ENCODE results near the gene CHEK2.
"Not testable (repeated sequence)": the region's sequence is repeated elsewhere in the genome, so short reads cannot be mapped to it uniquely, and the experiment has no call there.

The CHEK2 gene

GRCh38 chr22:28682966-28683365 is 58.7 kb downstream of the CHEK2 start:
- DNase-seq = not testable (repeated sequence)

- not testable (repeated sequence) for DNase-seq
Measured at GRCh38 chr22:28680813-28681490, 60.7 kb downstream of the CHEK2 start.

- DNase-seq = peak; percentile 84
Measured at GRCh38 chr22:28679611-28680287, 61.9 kb downstream of the CHEK2 start, which contains the start of gene TTC28. TTC28 (minus strand) TSS chr22:28679840; CDS start chr22:28679723, 117 bp downstream.

- DNase-seq = not testable (repeated sequence)
Measured at GRCh38 chr22:28678778-28679610, 62.6 kb downstream of the CHEK2 start.

- DNase-seq = not testable (repeated sequence)
Measured at GRCh38 chr22:28678170-28678569, 63.5 kb downstream of the CHEK2 start.

- peak; percentile 65 for DNase-seq
Measured at GRCh38 chr22:28674121-28674563, 67.5 kb downstream of the CHEK2 start.

DNA sequence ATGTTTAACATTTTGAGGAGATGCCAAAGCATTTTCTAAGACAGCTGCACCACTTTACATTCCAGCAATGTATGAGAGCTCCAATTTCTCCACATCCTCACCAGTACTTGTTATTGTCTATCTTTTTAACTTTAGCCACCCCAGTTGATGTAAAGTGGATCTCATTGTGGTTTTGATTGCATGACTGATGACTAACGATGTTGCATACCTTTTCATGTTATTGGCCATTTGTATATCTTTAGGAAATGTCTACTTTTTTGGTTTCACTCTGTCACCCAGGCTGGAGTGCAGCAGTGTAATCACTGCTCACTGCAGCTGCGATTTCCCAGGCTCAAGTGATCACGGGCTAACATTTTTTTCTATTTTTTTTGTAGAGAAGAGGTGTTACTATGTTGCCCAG is 70.9 kb downstream of the CHEK2 start:
- peak; percentile 17 for DNase-seq

DNA sequence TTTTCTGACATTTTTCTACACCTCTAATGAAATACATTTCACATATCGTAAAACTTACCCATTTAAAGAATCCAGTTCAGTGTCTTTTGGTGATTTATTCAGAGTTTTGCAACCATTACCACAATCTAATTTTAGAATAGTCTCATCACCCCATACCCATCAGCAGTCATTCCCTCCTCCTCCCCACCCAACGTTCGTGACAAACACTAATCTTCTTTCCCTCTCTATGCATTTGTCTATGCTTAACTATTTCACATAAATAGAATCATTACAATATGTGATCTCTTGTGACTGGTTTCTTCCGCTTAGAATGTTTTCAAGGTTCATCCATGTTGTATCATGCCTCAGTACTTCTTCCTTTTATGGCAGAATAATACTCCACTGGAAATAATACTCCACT is 71.5 kb downstream of the CHEK2 start:
- peak; percentile 61 for DNase-seq

DNA sequence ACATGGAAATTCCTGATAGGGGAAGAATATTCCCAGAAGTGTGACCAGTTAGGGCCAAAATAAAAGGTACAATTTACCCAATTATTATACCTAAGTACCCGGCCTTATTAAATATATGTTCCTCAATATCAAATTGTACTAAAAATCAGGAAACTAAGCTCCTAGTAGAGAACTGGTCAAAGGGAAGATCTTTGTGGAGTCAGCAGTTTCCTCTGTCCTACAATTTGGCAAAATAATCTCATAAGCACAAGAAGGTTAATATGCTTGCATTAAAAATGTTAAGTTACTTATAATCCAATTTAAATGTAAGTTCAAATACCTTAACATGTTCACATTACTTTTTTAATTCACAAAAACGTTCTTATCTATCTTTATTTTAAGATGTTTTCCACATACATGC is 72.2 kb downstream of the CHEK2 start:
- DNase-seq = no peak

GRCh38 chr22:28663569-28663942 is 78.1 kb downstream of the CHEK2 start:
- DNase-seq = not testable (repeated sequence)

DNA sequence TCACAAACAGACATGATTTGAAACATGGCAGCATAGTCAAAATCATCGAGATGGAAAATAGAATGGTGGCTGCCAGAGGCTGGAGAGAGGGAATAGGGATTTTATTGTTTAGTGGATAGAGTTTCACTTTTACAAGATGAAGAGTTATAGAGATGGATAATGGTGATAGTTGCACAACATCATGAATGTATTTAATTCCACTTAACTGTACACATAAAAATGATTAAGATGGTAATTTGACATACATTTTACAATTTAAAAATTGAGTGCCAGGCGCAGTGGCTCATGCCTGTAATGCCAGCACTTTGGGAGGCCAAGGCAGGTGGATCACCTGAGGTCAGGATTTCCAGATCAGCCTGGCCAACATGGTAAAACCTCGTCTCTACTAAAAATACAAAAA is 83.2 kb downstream of the CHEK2 start:
- DNase-seq = no peak

DNA sequence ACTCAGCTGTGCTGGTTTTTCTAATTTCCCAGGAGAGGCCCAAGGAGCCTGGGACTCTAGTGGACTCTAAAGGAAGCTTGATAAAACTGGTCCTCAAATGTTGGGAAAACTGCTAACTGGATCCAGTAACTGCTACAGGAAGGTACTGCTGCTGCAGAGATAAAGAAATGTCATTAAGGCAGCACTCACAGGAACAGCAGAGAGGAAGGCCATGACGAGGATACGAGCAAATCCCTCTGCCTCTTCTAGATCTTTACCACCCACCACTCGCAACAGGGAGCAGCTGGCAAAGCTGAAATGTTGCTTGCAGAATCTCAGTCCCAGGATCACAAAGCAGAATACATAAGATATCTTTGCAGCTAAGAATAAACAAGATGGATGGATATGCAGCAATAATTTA is 85.4 kb downstream of the CHEK2 start:
- DNase-seq = no peak

DNA sequence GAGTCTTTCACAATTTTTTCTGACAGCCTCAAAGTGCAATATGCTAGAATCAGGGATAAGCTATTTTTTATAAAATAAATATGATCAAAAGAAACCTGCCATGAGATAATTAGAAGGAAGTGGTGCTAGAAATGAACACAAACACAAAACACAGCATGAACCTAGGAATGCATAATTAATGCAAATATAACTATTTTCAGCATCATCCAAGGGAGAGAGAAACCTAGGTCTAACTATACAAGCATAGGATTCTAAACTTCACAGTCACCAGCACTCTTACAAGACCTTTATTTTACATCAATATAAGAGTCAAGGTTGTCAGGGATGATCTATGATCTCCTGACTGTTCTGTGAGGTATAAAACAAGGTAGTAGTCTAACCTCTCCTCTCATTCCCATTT is 91.2 kb downstream of the CHEK2 start:
- no peak for DNase-seq

GRCh38 chr22:28648792-28649191 is 92.8 kb downstream of the CHEK2 start:
- DNase-seq = no peak

- DNase-seq = peak; percentile 34
Measured at GRCh38 chr22:28647216-28647615, 94.4 kb downstream of the CHEK2 start.

DNA sequence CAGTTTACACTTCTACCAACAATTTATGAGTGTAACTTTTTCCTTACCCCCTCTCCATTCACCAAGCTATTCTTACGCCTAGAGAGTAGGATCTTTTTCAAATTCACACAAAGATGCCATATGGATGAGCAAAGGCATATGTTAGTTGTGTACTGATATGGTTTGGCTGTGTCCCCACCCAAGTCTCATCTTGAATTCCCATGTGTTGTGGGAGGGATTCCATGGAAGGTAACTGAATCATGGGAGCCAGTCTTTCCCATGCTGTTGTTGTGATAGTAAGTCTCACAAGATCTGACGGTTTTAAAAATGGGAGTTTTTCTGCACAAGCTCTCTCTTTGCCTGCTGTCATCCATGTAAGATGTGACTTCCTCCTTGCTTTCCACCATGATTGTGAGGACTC is 102.3 kb downstream of the CHEK2 start:
- DNase-seq = no peak
